ENCODE results near the gene SAPCD2.

Gene SAPCD2

DNA sequence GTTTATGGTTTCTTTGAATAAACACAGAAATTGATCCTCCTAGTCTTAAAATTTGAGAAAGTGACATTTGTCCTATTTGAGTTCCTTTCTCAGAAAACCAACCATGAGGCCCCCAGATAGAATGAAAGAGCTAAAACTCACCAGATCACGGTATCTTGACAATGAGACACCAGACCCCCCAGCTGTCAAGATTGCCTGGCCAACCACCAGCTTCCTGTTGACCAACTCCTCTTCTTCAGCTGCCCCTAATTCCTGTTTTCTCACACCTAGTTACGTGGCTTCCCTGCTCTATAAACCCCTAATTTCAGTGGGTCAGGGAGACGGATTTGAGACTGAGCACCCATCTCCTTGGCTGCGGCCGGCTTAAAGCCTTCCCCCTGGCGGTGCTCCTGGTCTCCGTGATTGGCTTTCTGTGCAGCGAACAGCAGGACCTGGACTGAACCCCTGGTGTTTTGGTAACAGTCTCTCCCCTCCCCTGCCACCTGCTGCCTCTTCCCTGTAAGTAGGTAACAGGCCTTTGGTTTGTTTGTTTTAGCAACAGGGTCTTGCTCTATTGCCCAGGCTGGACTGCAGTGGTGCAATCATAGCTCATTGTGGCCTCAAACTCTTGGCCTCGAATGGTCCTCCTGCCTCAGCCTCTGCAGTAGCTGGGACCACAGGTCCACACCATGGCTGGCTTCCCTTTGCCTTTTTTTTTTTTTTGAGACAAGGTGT is 11.7 kb downstream of the SAPCD2 start:
- Histone ChIP-seq H3K4me3 (no peak overlapping the region), H3K27ac (no peak overlapping the region)
- no peak for TF ChIP-seq CTCF (IDR thresholded peaks at IDR 0.05)
- DNase-seq (ENCODE audit: low spot score): no peak

DNA sequence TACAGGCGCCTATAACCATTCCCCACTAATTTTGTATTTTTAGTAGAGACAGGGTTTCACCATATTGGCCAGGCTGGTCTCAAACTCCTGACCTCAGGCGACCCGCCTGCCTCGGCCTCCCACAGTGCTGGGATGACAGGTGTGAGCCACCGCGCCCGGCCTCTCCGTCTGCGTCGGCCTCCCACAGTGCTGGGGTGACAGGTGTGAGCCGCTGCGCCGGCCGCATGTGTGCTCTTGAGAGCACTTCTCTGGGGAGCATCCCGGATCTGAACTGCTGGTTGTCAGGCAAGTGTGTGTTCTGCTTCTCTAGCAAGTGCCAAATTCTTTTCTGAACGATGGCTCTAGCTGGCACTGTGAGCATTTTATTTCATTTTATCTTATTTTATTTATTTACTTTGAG is 12.8 kb downstream of the SAPCD2 start:
- TF ChIP-seq CTCF (IDR thresholded peaks at IDR 0.05): no peak
- H3K4me3 ChIP-seq: no peak overlapping the region
- DNase-seq (ENCODE audit: low spot score): no peak
- no peak overlapping the region for H3K27ac ChIP-seq

DNA sequence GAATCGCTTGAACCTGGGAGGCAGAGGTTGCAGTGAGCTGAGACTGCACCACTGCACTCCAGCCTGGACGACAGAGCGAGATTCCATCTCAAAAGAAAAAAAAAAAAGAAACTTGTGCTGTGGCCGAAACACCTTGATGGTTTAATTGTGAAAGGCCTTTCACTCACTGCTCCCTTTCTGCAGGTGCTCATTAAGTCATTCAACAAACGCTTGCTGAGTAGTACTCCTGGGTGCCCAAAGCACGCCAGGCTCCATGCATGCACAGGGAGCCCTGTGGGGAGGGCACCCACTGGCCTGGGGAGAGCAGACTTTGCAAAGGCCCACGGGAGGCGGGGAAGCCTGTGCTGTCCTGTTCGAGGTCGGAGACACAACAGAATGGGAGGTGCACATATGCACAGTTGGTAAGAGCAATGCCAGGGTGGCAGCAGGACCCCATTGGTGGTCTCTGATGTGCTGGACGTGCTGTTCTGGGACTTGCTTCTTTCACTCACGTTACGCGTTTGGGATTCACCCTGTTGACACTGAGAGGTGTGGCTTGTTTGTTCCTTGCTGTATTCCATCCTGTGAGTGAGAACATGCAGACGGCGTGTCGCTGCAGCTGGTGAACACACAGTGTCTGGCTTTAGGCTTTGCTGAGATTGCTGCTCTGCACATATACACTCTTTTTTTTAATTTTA is 13.5 kb downstream of the SAPCD2 start:
- no peak for DNase-seq (ENCODE audit: low spot score)

DNA sequence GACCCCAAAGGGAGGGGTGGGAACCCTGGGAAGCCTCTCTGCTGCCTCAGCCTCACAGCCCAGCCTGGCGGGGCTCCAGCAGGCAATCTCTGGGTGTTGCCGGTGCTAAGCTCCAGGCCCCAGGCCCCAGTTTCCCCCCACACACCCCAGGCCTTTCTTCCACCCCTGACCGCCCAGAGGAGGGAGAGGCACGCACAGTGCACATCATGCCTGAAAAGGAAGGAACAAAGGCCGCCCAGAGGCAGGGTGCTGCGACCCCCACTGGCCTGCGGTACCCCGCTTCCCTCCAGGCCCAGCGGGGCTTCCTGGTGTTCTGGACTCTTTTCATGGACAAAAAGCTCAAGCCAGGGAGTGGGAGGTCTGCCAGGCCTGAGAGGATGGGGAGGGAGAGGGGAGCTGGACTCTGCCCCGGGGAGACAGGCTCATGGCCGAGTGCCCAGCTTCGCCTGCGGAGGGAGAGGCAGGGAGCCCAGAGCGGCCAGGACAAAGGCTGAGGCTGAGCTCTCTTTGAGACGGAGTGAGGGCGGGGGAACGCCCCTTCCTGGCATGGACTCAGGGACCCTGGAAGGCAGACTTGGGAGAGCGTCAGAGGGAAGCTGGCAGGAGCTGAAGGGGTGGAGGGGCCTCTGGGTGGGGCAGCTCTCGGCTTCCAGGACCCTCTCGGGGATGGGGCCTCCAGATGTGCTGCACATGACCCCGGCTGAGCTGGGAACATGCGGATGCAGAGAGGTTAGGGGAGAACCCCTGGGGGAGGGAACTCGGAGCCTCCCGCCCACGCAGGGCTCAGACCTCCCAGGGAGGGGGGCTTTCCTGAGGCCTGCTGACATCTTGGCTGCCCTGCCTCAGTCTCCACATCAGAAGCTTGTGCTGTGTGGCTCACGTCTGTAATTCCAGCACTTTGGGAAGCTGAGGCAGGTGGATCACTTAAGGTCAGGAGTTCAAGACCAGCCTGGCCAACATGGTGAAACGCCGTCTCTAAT is 14.7 kb downstream of the SAPCD2 start:
- TF ChIP-seq CTCF (IDR thresholded peaks at IDR 0.05): no peak
- DNase-seq (ENCODE audit: low spot score): no peak

More for the DNA sequence above, 13.5 kb downstream of the SAPCD2 start:
- TF ChIP-seq CTCF (IDR thresholded peaks at IDR 0.05): no peak
- Histone ChIP-seq H3K4me3 (no peak overlapping the region), H3K27ac (no peak overlapping the region)

GRCh38 chr9:137054932-137055384 is 15.4 kb downstream of the SAPCD2 start:
- no peak overlapping the region for H3K4me3 ChIP-seq
- DNase-seq (ENCODE audit: low spot score): no peak
- no peak for TF ChIP-seq CTCF (IDR thresholded peaks at IDR 0.05)
- peak overlapping the region in 1 of 2 donors; percentile 37 for H3K27ac ChIP-seq

More for the DNA sequence above, 14.7 kb downstream of the SAPCD2 start:
- H3K27ac ChIP-seq: peak overlapping the region in 1 of 2 donors; percentile 37
- H3K4me3 ChIP-seq: no peak overlapping the region

- no peak for DNase-seq (ENCODE audit: low spot score)
- peak within 1 kb of the TSS; percentile 66 for H3K4me3 ChIP-seq
- H3K27ac ChIP-seq: peak within 1 kb of the TSS in 1 of 2 donors; percentile 54
- TF ChIP-seq CTCF (IDR thresholded peaks at IDR 0.05): no peak
Measured at GRCh38 chr9:137053944-137054931, 16.1 kb downstream of the SAPCD2 start, which contains the start of gene ENTPD2. ENTPD2 (minus strand) TSS chr9:137054061; CDS start chr9:137053997, 64 bp downstream.
